Hematopoietic multipotent progenitor cell treated with erythropoietin and hydrocortisone succinate and interleukin-3 and kit ligand, for 8 days (in vitro differentiated cells): ENCODE data around the gene RAI1.
A peak's percentile ranks its signal among the peaks of the same experiment; 100 is the strongest.

ENCODE experiments used
- DNase-seq: peaks from one replicate; pipeline ENCODE4 v3.0.0-alpha.2; 2015

The RAI1 gene

GRCh38 chr17:17700251-17700969 is 19.2 kb downstream of the RAI1 start:
- DNase-seq: no peak

- DNase-seq: no peak
Measured at GRCh38 chr17:17701112-17701511, 19.9 kb downstream of the RAI1 start.

DNA sequence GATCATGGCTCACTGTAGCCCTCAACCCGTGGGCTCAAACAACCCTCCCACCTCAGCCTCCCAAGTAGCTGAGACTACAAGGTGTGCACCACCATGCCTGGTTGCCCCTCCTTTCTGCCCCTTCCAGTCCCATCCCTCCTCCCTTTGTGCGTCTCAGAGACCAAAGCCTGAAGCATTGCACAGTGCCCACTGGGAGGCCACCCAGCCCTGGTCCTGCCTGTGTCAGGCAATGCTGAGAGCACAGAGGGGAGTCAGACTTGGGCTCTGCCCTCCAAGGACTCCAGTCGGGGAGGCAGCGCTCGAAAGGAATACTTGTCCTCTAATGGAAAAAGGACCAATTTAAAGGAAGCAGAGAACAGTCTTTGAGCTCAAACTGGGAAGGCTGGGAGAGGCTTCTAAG is 20.4 kb downstream of the RAI1 start:
- DNase-seq: no peak

DNA sequence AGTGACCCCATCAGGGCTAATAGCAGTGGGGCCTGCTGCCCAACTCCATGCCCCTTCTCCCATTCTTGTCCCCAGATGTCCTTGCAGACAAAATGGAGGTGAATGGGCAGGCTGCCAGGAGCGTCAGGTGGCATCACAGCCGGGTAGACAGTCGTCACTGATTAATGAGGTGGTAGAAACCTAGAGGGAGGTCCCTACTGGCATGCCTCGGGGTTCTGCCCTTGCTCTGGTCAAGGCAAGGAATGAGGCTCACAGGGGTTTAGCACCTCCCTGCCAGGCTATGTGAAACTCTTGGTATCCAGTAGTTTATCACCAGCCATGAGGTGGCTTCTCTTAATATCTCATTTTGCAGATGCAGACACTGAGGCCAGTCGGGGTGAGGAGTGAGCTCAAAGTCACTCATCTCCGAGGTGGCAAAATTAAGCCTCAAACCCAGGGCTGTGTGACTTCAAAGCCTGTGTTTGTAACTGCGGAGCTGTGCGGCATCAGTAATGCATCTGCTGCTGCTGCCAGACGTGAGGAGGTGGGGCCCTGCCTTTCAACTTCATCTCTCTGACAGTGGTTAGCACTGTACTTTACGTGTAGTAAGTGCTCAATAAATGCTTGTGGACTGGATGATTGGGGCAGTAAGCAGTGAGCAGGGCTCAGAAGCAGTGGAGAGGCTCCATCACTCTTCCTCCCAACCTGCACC is 21.3 kb downstream of the RAI1 start:
- DNase-seq: peak; percentile 93

DNA sequence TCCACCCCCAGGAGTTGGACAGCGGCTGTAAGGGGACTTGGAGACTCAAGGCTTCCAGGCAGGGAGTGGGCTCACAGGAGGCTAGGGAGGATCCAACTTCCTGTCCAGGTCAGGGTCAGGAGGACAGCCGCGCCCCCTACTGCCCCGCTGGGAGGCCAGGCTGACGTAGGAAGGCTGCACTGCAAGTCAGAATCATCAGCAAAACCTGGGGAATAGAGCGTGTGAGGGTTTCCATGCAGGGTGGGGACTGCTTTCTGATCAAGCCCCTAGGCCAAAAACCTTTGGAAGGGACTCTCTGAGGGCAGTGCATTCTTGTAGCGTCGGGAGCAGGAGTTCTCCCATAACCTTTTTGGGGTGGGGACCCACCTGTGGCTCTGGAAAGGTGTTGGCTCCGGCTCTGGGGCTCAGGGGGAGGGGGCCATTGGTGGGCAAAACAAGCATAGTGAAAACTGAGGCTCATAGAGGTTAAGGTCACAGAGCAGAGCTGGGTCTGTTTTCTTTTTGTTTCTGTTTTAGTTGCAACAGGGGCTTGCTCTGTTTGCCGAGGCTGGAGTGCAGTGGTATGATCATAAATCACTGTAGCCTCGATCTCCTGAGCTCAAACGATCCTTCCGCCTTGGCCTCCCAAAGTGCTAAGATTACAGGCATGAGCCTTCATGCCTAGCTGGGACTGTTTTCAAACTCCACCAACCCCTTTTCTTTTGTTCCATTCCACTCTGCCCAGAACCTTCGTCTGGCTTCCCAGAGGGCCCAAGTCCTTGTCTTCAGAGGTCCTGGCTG is 22.1 kb downstream of the RAI1 start:
- DNase-seq: no peak

GRCh38 chr17:17704931-17705330 is 23.7 kb downstream of the RAI1 start:
- DNase-seq: no peak

GRCh38 chr17:17706140-17707060 is 25.1 kb downstream of the RAI1 start:
- DNase-seq: no peak

GRCh38 chr17:17708295-17708694 is 27.0 kb downstream of the RAI1 start:
- DNase-seq: no peak

- no peak for DNase-seq
Measured at GRCh38 chr17:17708816-17709215, 27.6 kb downstream of the RAI1 start.

DNA sequence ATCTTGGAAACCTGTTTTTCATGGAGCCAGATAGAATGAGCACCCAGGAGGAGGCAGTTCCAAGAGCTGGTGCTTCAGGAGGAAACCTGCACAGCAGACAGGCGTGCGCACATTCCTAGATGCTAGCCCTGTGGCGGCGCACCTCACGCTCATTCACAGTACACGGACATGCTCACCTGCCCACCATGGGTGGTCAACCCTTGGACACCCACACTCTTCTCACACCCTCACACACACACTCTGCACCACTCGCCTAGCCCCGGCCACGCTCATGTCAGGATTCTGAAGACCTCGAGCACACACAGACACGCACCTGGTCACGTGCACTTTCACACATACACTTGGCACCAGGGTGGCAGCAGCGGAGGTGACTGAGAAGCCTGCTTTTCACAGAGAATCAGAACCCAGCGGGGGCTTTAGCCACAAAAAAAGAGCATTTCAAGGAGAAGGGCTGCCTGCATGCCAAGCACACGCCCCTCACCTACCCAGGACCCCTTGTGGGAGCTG is 28.6 kb downstream of the RAI1 start:
- no peak for DNase-seq

- no peak for DNase-seq
Measured at GRCh38 chr17:17710355-17710727, 29.1 kb downstream of the RAI1 start.

- no peak for DNase-seq
Measured at GRCh38 chr17:17710728-17711541, 29.7 kb downstream of the RAI1 start.

DNA sequence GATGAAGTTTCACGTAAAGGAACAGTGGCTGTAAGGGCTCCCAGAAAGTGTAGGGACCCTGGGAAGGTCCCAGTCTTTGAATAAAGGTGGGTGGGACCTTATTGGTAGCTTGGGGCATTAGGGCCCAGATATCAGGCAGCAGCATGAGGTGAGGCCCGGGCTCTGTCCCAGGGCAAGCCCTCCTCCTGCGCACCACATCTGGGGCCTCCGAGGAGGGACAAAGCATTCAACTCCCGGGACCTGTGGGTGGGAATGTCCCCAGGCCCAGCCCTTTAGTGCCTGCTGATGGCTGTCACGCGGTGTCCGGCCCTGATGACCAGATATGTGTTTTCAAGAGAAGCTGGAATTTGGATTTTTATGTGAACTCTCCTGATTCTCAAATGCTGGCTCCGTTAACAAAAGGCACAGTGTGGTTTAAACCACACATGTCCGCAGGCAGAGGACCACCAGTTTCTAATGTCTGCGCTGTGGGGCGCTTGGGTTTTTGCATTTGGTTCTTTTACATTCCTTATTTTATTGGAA is 30.4 kb downstream of the RAI1 start:
- DNase-seq: no peak

DNA sequence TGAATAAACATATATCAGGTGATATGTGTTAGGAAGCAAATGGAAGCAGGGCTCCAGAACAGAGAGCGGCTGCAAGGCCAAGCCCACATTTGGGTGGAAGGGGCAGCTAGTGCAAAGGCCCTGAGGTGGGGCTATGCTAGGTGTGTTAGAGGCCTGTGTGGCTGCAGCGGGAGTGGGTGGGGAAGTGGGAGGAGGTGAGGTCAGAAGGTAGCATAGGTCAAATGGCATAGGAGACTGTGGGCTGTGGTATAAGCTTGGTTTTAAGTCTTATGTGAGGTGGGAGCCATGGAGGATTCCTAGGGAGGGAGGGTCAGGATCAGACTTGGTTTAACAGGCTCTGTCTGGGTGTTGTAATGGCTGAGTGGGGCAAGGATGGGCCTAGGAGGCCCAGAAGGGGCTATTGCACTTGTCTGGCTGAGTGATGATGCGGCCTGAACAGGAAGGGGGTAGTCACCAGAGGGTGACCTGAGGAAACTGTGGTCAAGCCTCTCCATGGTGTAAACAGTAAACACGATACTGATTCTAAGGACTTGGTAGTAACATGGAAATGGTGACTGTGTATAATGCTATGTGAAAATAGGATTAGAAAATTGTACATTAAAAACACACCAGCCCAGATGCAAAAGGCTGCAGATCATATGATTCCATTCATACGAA is 31.1 kb downstream of the RAI1 start:
- DNase-seq: no peak

GRCh38 chr17:17713839-17714238 is 32.6 kb downstream of the RAI1 start:
- no peak for DNase-seq

DNA sequence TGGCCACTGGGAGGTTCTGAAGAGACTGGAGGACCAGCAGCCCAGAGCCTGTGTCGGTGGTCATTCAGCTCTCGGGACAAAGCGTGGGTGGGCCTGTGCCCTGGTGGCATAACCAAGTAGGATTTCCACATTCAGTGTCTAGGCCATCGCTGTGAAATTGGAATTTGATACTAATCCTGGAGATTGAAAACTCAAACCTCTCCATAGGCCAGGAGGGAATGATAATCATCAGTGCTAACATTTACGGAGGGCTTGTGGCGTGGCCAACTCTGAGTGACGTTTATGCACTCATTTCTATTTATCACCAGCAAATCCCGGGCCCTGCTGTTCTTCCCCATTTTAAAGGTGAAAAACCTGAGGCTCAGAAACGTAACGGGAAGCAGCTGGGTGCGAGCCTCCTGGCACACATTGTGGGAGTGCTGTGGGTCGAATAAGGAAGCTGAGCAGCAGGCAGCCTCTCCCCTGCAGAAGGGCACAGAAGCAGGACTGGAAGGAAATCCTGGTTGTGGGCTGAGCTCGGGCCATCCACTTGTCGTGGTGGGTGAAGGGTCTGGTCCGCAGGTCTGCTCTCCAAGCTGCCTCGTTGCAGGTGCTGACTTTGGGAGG is 33.1 kb downstream of the RAI1 start:
- DNase-seq: no peak

GRCh38 chr17:17714879-17715278 is 33.6 kb downstream of the RAI1 start:
- DNase-seq: no peak

- no peak for DNase-seq
Measured at GRCh38 chr17:17716837-17717523, 35.7 kb downstream of the RAI1 start.

- DNase-seq: no peak
Measured at GRCh38 chr17:17718251-17718650, 37.0 kb downstream of the RAI1 start.
